Hematopoietic multipotent progenitor cell (in vitro differentiated cells): ENCODE data around the gene TRIM43B. TPM values are rescaled to one million over a fixed set of nuclear protein-coding genes. Genes with fewer than 3 reads are reported as not detected.
"Not testable (repeated sequence)": the region's sequence is repeated elsewhere in the genome, so short reads cannot be mapped to it uniquely, and the experiment has no call there.

Source experiments
- DNase-seq, 3 donors: peaks; one replicate each; pipeline ENCODE4 v3.0.0-alpha.2; 2011 to 2015; ENCODE audit warnings: low read depth in 2 of 3, low spot score in 2 of 3
- small RNA-seq: library from RNA; depleted of rRNA; stranded (forward); fragments of <200 nt; gene quantifications from one replicate; pipeline ENCODE3, GENCODE V24; 2012
- total RNA-seq: library from RNA; depleted of rRNA; stranded (reverse); fragments of >200 nt; gene quantifications from one replicate; pipeline ENCODE4 v1.2.3, GENCODE V29; 2012

The TRIM43B gene
- total RNA-seq, 1 donor = not detected

- not testable (repeated sequence) for DNase-seq
Measured at GRCh38 chr2:95434507-95435076, 50.0 kb downstream of the TRIM43B start.

- DNase-seq = not testable (repeated sequence)
Measured at GRCh38 chr2:95433973-95434372, 50.6 kb downstream of the TRIM43B start.

GRCh38 chr2:95433373-95433772 is 51.2 kb downstream of the TRIM43B start:
- DNase-seq = not testable (repeated sequence)

GRCh38 chr2:95429748-95430467 is 54.6 kb downstream of the TRIM43B start:
- DNase-seq = not testable (repeated sequence)

GRCh38 chr2:95427196-95427867 is 57.2 kb downstream of the TRIM43B start:
- not testable (repeated sequence) for DNase-seq

Small RNA genes within 50 kb of the gene (small RNA-seq; reads per million reads assigned to genes)
- gene AC009237.11 (not detected), gene AC133104.2 (not detected)

Other genes with a start within 250 kb of the TRIM43B start
- 0.54 TPM for gene PROM2, start 210.3 kb downstream of the TRIM43B start, total RNA-seq
- gene KCNIP3, start 187.4 kb downstream of the TRIM43B start, total RNA-seq = 7.5 TPM
- gene FAHD2A, start 82.0 kb downstream of the TRIM43B start, total RNA-seq = 40.1 TPM
- gene TRIM43, start 107.2 kb upstream of the TRIM43B start, total RNA-seq = not detected